Measurements from ENCODE around the gene COL4A4.

GRCh38 chr2:226979004-226979403 is 185.0 kb downstream of the COL4A4 start:
- TF ChIP-seq CTCF (IDR thresholded peaks at IDR 0.05; ENCODE audit: low read length) (no peak), EZH2 (optimal IDR thresholded peaks at IDR 0.05; ENCODE audit: low read depth, low read length) (no peak)
